A673 (cell line): Measurements from ENCODE around the gene MYO18B. TPM values are rescaled to one million over a fixed set of nuclear protein-coding genes. Genes with fewer than 3 reads are reported as not detected.

Experiments used
- BruUV-seq: library from RNA; stranded (reverse); fragments of 400-500 nt; replicated peaks from 2 replicates; lab custom pipeline; 2021; lab: Mats Ljungman, UMichigan
- CTCF ChIA-PET: fragments of 300-600 bp; sonication (Branson Sonifier 250); formaldehyde crosslinking; loops from one replicate; lab custom pipeline; 2022; ENCODE audit warnings: antibody characterized with exemption; lab: Charles Lee
- POLR2A ChIA-PET: fragments of 300-600 bp; sonication (Branson Sonifier 250); formaldehyde crosslinking; loops from one replicate; lab custom pipeline; 2022; ENCODE audit warnings: antibody characterized with exemption; ENCODE audit not compliant: low non-redundant PET; lab: Charles Lee
- DNase-seq: peaks from one replicate; pipeline ENCODE4 v3.0.0-alpha.2; 2015; ENCODE audit warnings: low spot score
- H3K27ac ChIP-seq: fragments of 200-600 bp; sonication (generic); 2 replicates; pipeline ENCODE4 v1.5.1; 2016; ENCODE audit warnings: mixed run types, low read depth, mild to moderate bottlenecking, mixed read lengths, antibody characterized with exemption, low read length; ENCODE audit not compliant: poor library complexity, severe bottlenecking
- H3K27me3 ChIP-seq: fragments of 200-600 bp; sonication (generic); replicated peaks from 2 replicates; pipeline ENCODE4 v1.6.1; 2017; ENCODE audit warnings: mixed run types, low read depth, mild to moderate bottlenecking, mixed read lengths, antibody characterized with exemption, low read length; ENCODE audit not compliant: insufficient read depth, poor library complexity
- H3K36me3 ChIP-seq: fragments of 200-600 bp; sonication (generic); 2 replicates; pipeline ENCODE4 v1.6.1; 2016; ENCODE audit warnings: mixed run types, mild to moderate bottlenecking, mixed read lengths, antibody characterized with exemption, low read length; ENCODE audit not compliant: insufficient read depth, poor library complexity, severe bottlenecking
- H3K4me1 ChIP-seq: fragments of 200-600 bp; sonication (generic); 2 replicates; pipeline ENCODE4 v1.6.1; 2017; ENCODE audit warnings: mixed run types, mild to moderate bottlenecking, mixed read lengths, antibody characterized with exemption, low read length; ENCODE audit not compliant: insufficient read depth, poor library complexity, severe bottlenecking
- H3K4me3 ChIP-seq: fragments of 200-600 bp; sonication (generic); 2 replicates; pipeline ENCODE4 v1.5.1; 2016; ENCODE audit warnings: low read depth, mixed run types, mild to moderate bottlenecking, mixed read lengths, low read length; ENCODE audit not compliant: poor library complexity, severe bottlenecking
- H3K9me3 ChIP-seq: fragments of 200-600 bp; sonication (generic); 2 replicates; pipeline ENCODE4 v1.6.1; 2016; ENCODE audit warnings: mixed run types, low read depth, mild to moderate bottlenecking, mixed read lengths, antibody characterized with exemption, low read length; ENCODE audit not compliant: poor library complexity, severe bottlenecking
- EZH2 ChIP-seq: fragments of 200-600 bp; sonication (generic); IDR thresholded peaks from 2 replicates; pipeline ENCODE4 v1.6.1; 2017; ENCODE audit warnings: borderline replicate concordance, low read depth, mild to moderate bottlenecking, mixed read lengths, antibody characterized with exemption, low read length; ENCODE audit not compliant: poor library complexity, severe bottlenecking
- intact Hi-C: fragments of 100-400 bp; cut with micrococcal nuclease; formaldehyde crosslinking; loops from one replicate; pipeline ENCODE4 v1.10.0; 2022; ENCODE audit not compliant: unreplicated experiment
- total RNA-seq: library from RNA; stranded (reverse); gene quantifications from 2 replicates; pipeline ENCODE4 v1.2.3, GENCODE V29; 2021
- TF ChIP-seq, protein P1 (sequence below): fragments of 300-800, 200-600 bp; sonication (generic); conservative IDR thresholded peaks from 2 replicates; pipeline ENCODE4 v1.5.1; 2017; ENCODE audit warnings: low read depth, mild to moderate bottlenecking, antibody characterized with exemption, low read length, moderate library complexity, mixed read lengths

The MYO18B gene
- total RNA-seq, 1 experiment from 2014 or later, result not detected

DNA sequence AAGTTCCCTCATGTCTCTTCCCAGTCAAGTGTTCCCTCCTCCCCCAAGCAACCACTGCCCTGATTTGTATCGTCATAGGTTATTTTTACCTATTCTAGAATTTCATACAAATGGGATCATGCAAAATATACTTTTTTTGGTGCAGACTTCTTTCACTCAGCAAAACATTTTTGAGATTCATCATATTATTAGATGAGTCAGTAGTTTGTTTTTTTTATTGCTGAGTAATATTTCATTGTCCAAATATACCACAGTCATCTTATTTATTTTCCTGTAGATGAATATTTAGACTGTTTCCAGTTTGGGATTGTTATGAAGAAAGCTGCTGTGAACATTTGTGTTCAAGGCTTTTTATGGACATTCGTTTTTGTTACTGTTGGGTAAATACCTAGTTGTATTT, 301.0 kb downstream of the MYO18B start:
- BruUV-seq, result no TSS peak
- DNase-seq, result no peak
- no peak overlapping the region for H3K4me3 ChIP-seq
- no peaks in the 10 kb centered on the region for H3K9me3 ChIP-seq
- intact Hi-C loops, result no loop called here
- no peak for TF ChIP-seq EZH2
- TF ChIP-seq, protein P1, sequence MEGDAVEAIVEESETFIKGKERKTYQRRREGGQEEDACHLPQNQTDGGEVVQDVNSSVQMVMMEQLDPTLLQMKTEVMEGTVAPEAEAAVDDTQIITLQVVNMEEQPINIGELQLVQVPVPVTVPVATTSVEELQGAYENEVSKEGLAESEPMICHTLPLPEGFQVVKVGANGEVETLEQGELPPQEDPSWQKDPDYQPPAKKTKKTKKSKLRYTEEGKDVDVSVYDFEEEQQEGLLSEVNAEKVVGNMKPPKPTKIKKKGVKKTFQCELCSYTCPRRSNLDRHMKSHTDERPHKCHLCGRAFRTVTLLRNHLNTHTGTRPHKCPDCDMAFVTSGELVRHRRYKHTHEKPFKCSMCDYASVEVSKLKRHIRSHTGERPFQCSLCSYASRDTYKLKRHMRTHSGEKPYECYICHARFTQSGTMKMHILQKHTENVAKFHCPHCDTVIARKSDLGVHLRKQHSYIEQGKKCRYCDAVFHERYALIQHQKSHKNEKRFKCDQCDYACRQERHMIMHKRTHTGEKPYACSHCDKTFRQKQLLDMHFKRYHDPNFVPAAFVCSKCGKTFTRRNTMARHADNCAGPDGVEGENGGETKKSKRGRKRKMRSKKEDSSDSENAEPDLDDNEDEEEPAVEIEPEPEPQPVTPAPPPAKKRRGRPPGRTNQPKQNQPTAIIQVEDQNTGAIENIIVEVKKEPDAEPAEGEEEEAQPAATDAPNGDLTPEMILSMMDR, result no peak
- H3K36me3 ChIP-seq, result no peaks in the 10 kb centered on the region
- POLR2A ChIA-PET, result no interaction called here
- H3K27me3 ChIP-seq, result no peaks in the 10 kb centered on the region
- CTCF ChIA-PET, result no interaction called here
- H3K27ac ChIP-seq, result no peak overlapping the region
- H3K4me1 ChIP-seq, result no peaks in the 10 kb centered on the region

DNA sequence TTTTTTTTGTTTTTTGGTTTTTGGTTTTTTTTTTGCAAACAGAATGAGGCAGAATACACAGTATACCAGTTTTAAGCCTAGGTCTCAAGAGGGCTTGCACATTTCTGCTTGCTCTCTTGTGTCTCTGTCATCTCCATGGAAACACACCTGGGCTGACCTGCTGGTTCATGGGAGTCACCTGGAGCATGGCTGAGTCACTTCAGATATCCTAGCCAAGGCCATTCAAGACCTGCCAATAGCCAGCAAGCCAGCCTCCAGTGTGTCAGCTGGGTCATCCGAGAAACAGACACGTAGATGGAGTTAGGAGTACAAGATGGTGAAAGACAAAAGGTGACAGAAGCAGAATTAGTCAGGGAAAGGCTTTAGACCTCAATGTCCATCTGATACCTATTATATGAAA, 303.1 kb downstream of the MYO18B start:
- POLR2A ChIA-PET, result no interaction called here
- Histone ChIP-seq H3K9me3 (no peaks in the 10 kb centered on the region), H3K4me3 (no peak overlapping the region), H3K27ac (no peak overlapping the region), H3K36me3 (no peaks in the 10 kb centered on the region), H3K27me3 (peaks cover 4% of the 10 kb centered on the region), H3K4me1 (no peaks in the 10 kb centered on the region)
- CTCF ChIA-PET, result no interaction called here
- intact Hi-C loops, result no loop called here
- no peak for TF ChIP-seq EZH2
- TF ChIP-seq, protein P1, result no peak
- no peak for DNase-seq
- BruUV-seq, result no TSS peak

DNA sequence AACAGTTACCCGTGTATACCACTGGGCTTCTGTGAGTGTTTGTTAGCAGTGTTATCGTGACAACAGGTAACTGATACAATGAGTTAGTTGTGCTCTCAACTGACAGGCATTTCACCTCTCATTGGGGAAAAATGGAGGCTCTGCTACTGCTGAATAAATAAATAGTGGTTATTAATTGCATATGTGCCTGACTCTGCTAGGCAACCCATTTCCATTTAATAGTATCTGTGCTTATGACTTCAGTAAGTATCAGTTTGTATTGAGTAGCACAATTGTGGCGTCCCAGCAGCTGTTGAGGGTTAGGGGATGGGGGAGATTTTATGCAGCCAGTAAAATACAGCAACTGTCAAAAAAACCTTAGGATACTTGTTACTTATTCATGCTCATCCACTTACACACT, 303.9 kb downstream of the MYO18B start:
- Histone ChIP-seq H3K27ac (no peak overlapping the region), H3K4me1 (no peaks in the 10 kb centered on the region), H3K27me3 (peaks cover 4% of the 10 kb centered on the region), H3K9me3 (no peaks in the 10 kb centered on the region), H3K36me3 (no peaks in the 10 kb centered on the region), H3K4me3 (no peak overlapping the region)
- POLR2A ChIA-PET, result no interaction called here
- BruUV-seq, result no TSS peak
- DNase-seq, result no peak
- CTCF ChIA-PET, result no interaction called here
- TF ChIP-seq, protein P1, result no peak
- TF ChIP-seq EZH2, result no peak
- intact Hi-C loops, result no loop called here
